ENCODE data around the gene AKR1A1.

GRCh38 chr1:45617618-45618017 lies 67.0 kb downstream of the AKR1A1 start:
- no peak for TF ChIP-seq POLR2A (IDR thresholded peaks at IDR 0.05)
- no peak for TF ChIP-seq CTCF (IDR thresholded peaks at IDR 0.05)
